WI38 (cell line): Measurements from ENCODE around the gene MLST8.
"Not testable (repeated sequence)": the region's sequence is repeated elsewhere in the genome, so short reads cannot be mapped to it uniquely, and the experiment has no call there.

Experiments used
- H3K4me3 ChIP-seq: 2 replicates; pipeline ENCODE4 v1.5.1; 2011; ENCODE audit warnings: low read depth, mild to moderate bottlenecking, control low read depth, low read length
- TF ChIP-seq, protein P1 (sequence below): IDR thresholded peaks from 2 replicates; pipeline ENCODE4 v1.5.1; 2012; ENCODE audit warnings: low read depth, mild to moderate bottlenecking, control low read depth, low read length

The MLST8 gene

DNA sequence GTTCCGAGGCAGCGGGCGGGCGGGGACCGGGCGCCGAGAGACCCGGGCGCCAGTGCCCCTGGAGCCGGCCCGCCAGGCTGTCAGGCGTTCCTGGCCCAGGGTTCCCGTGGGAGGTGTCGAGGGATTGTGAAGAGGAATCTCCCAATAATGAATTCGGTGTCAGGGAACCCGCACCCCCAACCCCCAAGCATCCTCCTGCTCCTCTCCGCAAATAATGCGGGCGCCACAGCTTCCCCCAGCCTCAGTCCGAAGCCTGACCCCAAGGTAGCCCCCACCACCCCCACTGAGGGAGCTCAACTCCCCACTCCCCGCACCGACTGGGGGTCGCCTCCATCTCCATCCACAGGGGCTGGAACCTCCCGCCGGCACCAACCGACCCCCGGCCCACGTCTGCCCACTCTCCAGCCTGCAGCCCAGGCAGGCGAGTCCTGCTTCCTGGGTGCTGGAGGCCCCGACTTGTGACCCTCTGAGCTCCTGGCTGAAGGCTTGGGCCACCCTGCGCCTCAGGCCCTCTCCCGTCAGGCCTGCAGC lies 8.2 kb upstream of the MLST8 start:
- H3K4me3 ChIP-seq, result no peak overlapping the region

DNA sequence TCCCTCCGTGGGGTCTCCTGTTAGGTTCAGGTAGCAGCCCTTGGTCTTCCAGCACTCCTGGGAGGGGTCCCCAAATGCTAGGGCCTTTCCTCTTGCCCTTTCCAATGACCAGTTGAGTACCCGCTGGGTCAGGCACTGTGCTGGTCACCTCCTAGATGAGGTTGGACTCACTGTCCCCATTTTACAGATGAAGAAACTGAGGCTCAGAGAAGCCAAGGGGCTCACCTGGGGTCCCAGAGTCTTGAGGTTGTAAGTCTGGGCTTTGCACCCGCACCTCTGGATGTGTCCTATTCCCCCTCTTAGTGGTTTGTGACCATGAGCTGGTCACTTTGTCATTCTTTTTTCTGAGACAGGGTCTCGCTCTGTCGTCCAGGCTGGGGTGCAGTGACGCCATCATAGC lies 7.5 kb upstream of the MLST8 start:
- TF ChIP-seq, protein P1, sequence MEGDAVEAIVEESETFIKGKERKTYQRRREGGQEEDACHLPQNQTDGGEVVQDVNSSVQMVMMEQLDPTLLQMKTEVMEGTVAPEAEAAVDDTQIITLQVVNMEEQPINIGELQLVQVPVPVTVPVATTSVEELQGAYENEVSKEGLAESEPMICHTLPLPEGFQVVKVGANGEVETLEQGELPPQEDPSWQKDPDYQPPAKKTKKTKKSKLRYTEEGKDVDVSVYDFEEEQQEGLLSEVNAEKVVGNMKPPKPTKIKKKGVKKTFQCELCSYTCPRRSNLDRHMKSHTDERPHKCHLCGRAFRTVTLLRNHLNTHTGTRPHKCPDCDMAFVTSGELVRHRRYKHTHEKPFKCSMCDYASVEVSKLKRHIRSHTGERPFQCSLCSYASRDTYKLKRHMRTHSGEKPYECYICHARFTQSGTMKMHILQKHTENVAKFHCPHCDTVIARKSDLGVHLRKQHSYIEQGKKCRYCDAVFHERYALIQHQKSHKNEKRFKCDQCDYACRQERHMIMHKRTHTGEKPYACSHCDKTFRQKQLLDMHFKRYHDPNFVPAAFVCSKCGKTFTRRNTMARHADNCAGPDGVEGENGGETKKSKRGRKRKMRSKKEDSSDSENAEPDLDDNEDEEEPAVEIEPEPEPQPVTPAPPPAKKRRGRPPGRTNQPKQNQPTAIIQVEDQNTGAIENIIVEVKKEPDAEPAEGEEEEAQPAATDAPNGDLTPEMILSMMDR, result no peak
- H3K4me3 ChIP-seq, result no peak overlapping the region

More for the DNA sequence above, 8.2 kb upstream of the MLST8 start:
- TF ChIP-seq, protein P1, result no peak

DNA sequence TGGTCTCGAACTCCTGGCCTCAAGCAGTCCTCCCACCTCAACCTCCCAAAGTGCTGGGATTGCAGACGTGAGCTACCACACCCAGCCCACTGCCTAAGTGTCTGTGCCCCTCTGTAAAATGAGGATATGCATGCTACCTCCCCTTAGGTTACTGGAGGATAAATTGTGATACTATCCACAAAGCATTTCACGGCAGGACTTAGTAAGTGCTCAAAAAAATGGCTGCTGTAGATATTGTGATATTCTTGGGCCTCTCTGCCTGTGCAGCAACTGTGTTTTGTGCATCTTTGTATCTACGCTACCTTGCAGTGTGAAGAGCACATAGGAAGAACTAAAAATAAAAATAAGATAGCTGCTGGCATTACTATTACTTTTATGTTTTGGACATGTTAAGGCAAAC lies 7.0 kb upstream of the MLST8 start:
- TF ChIP-seq, protein P1, result no peak
- no peak overlapping the region for H3K4me3 ChIP-seq

DNA sequence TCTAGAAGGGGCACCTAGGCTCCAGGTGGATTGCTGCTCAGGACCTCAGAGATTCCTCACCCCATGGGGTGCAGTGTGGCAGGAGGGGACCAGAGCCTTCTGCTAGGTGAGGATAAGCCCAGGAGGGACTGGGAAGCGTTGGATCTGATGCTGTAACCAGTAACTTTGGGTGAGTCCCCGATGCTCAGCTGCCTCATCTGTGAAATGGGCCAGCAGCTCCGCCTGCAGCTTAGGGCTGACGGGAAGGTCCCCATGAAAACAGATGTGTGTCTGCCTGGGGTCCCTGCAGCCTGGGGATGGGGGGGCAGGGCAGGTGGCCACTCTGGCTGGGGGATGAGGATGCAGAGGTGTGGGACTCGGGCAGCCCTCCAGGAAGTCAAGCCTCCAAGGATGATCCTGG lies 6.2 kb upstream of the MLST8 start:
- H3K4me3 ChIP-seq, result no peak overlapping the region
- TF ChIP-seq, protein P1, result no peak

DNA sequence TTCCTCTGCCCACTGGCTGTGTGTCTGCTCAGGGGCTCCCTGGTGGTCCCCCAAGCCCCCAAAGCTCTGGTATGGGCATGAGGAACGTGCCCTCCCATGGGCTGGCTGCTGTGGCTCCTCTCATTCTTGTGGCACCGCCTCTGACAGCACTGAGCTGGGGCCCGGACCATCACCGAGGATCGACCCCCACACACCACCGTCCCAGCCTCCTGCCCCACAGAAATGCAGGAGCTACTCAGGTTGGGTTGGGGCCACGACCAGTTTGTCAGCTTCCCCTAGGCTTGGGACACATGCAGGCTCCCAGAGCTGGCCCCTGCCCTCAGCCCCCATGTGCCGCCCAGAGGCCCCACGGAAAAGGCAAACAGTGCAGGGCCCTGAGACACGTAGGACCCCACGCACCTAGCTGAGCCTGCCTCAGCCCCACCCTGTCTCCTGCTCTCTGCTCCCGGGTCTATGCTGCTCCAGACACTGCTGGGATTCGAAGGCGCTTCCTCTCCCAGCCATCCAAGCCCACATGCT lies 5.6 kb upstream of the MLST8 start:
- no peak overlapping the region for H3K4me3 ChIP-seq
- TF ChIP-seq, protein P1, result no peak

DNA sequence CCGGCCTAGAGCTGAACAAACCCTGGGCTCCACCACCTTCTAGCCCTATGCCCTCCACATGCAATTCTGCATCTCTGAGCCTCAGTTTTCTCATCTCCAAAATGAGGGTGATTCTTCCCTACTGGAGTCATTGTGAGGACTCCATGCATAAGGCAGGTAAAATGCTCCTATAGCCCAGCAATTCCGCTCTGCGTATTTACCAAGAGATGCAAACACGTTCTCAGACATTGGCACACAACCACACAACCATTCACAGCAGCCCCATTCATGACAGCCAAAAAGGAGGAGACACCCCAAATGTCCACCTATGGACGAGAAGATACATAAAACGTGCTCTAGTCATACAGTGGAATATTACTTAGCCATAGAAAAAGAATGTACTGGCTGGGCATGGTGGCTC lies 4.9 kb upstream of the MLST8 start:
- TF ChIP-seq, protein P1, result no peak
- no peak overlapping the region for H3K4me3 ChIP-seq

DNA sequence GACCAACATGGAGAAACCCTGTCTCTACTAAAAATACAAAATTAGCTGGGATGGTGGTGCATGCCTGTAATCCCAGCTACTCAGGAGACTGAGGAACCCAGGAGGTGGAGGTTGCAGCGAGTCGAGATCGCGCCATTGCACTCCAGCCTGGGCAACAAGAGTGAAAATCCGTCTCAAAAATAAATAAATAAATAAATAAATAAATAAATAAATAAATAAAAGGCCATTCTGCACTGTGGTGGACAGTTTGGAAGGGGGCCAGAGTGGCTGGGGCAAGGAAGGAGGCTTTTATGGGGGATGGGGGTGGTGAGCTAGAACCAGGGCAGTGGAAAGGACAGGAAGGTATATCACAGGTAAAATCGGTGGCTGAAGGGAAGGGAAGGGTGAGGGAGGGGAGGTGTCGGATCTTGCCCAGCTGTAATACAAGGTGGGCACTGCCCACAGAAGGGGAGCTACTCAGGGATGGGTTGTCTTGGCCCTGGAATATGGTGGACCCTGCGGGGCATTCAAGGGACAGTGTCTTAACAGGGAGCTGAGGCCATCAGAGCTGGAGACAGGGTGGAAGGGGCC lies 2.0 kb upstream of the MLST8 start:
- H3K4me3 ChIP-seq, result not testable (repeated sequence)

DNA sequence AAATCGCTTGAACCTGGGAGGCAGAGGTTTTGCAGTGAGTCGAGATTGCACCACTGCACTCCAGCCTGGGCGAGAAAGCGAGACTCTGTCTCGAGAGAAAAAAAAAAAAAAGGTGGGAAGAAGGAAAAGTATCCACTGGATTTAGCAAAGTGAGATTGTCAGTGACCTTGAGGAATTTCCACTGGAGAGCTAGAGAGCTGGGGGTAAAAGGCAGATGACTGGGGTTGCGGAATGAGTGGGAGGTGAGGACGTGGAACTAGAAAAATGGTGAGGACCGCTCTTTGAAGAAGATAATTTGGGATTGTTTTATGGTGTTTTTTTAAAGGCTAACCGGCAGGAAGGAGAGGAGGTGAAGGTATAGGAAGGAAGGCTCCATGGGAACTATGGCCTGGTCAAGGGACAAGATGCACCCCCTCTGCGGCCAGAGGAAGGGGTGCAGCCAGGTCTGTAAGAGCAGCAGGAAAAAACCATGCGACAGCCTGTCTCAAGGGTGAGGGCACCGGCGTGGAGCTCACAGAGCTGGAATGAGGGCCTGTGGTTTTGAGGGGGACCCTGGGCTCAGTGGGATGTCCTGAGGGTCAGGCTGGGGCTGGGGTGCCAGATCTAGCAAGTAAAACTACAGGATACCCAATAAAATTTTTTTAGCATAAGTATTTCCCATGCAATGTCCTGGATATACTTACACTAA lies 694 bp upstream of the MLST8 start:
- TF ChIP-seq, protein P1, result no peak
- H3K4me3 ChIP-seq, result peak overlapping the region; percentile 64
